ENCODE data around the gene LMX1B.

LMX1B gene

GRCh38 chr9:126588491-126589168 lies 25.1 kb upstream of the LMX1B start:
- no peak for DNase-seq (ENCODE audit: insufficient read length, low spot score)
- FAIRE-seq = no peak
- TF ChIP-seq POLR2A (IDR thresholded peaks at IDR 0.05; ENCODE audit: low read depth, low read length) = no peak

- TF ChIP-seq POLR2A (IDR thresholded peaks at IDR 0.05; ENCODE audit: low read depth, low read length) = no peak
- FAIRE-seq = no peak
- no peak for DNase-seq (ENCODE audit: insufficient read length, low spot score)
Observed at GRCh38 chr9:126589349-126589748, 24.4 kb upstream of the LMX1B start.

- TF ChIP-seq POLR2A (IDR thresholded peaks at IDR 0.05; ENCODE audit: low read depth, low read length) = no peak
- DNase-seq (ENCODE audit: insufficient read length, low spot score) (peak; percentile 68), FAIRE-seq (no peak)
Observed at GRCh38 chr9:126591083-126591482, 22.6 kb upstream of the LMX1B start.

DNA sequence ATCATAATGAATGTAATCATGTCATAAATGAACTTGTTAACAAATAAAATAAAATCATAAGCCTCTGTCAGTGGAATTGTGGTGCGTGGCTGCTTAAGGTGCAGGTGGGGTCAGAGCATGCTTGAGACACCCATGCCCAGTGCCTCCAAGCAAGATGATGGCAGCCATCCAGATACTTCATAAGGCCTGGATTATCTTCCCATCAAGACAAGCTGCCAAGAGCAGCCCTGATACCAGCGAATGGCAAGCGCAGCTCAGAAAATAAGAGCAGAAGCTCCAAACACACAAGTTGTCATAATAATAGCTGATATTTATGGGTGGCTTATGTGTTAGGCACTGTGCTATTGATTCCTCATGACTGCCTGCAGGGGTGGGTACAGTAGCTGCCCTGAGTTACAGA lies 21.8 kb upstream of the LMX1B start:
- no peak for DNase-seq (ENCODE audit: insufficient read length, low spot score)
- TF ChIP-seq POLR2A (IDR thresholded peaks at IDR 0.05; ENCODE audit: low read depth, low read length) = no peak
- no peak for FAIRE-seq

DNA sequence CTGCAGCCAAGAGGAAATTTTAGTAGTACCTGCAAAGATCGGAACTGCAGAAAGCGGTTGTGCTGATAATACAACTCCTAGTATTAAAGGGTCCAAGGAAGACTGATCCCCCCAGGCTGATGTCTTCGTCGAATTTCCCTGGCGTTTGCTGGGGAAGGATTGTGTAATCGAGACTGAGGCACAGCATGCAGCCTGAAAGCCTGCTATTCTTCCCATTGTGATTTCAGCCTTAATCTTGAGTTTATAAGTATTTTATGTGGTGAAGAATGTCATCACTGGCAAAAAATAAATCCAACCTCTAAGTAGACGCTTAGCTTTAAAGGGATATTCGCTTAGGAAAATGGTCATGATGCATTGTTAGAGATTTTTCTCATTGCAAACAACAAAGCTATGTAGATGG lies 21.3 kb upstream of the LMX1B start:
- DNase-seq (ENCODE audit: insufficient read length, low spot score) = no peak
- TF ChIP-seq POLR2A (IDR thresholded peaks at IDR 0.05; ENCODE audit: low read depth, low read length) = no peak
- FAIRE-seq = no peak

GRCh38 chr9:126595982-126596381 lies 17.7 kb upstream of the LMX1B start:
- DNase-seq (ENCODE audit: insufficient read length, low spot score) (no peak), FAIRE-seq (no peak)
- TF ChIP-seq POLR2A (IDR thresholded peaks at IDR 0.05; ENCODE audit: low read depth, low read length) = no peak

- TF ChIP-seq POLR2A (IDR thresholded peaks at IDR 0.05; ENCODE audit: low read depth, low read length) = no peak
- no peak for FAIRE-seq
- DNase-seq (ENCODE audit: insufficient read length, low spot score) = no peak
Observed at GRCh38 chr9:126599047-126599650, 14.6 kb upstream of the LMX1B start.

GRCh38 chr9:126604059-126605055 lies 9.4 kb upstream of the LMX1B start:
- TF ChIP-seq POLR2A (IDR thresholded peaks at IDR 0.05; ENCODE audit: low read depth, low read length) = no peak
- FAIRE-seq (no peak), DNase-seq (ENCODE audit: insufficient read length, low spot score) (no peak)

GRCh38 chr9:126605792-126606482 lies 7.8 kb upstream of the LMX1B start:
- FAIRE-seq (no peak), DNase-seq (ENCODE audit: insufficient read length, low spot score) (no peak)
- TF ChIP-seq POLR2A (IDR thresholded peaks at IDR 0.05; ENCODE audit: low read depth, low read length) = no peak

DNA sequence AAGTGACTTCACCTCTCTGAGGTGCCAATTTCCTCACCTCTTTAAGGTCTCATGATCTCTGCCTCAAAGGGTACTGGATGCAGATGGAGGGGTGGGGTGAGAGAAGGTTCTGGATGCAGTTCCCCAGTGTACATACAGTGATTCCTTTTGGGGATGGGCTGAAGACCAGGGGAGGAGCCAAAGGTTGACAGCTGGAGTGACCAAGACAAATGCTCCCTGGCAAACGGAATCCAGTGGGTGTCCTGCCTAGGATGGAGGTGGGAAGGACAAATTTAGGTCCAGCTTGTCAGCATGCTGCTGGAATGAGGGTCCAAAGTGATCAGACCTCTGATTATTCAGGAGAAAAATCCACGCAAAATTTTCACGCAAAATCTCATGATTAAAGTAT lies 7.3 kb upstream of the LMX1B start:
- TF ChIP-seq POLR2A (IDR thresholded peaks at IDR 0.05; ENCODE audit: low read depth, low read length) = no peak
- no peak for DNase-seq (ENCODE audit: insufficient read length, low spot score)
- FAIRE-seq = no peak

DNA sequence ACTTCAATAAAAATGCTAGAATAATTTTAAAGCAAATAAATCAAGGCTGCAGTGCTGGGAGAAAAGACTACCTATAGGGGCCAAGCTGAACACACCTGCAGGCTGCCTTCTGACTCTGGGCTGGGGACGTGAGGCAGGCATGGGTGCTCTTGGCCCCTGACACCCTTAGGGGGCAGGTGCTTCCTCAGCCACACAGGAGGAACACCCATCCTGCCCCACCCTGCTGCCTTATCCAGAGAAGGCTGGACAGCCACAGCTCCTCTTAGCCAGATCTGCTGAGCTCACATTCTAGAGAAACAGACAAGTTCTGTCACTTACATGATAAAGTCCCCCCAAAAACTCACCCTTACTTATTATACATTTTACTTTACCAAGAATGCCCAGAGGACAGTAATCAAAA lies 6.6 kb upstream of the LMX1B start:
- DNase-seq (ENCODE audit: insufficient read length, low spot score) (no peak), FAIRE-seq (no peak)
- TF ChIP-seq POLR2A (IDR thresholded peaks at IDR 0.05; ENCODE audit: low read depth, low read length) = no peak

GRCh38 chr9:126607731-126608130 lies 6.0 kb upstream of the LMX1B start:
- DNase-seq (ENCODE audit: insufficient read length, low spot score) (no peak), FAIRE-seq (no peak)
- TF ChIP-seq POLR2A (IDR thresholded peaks at IDR 0.05; ENCODE audit: low read depth, low read length) = no peak

DNA sequence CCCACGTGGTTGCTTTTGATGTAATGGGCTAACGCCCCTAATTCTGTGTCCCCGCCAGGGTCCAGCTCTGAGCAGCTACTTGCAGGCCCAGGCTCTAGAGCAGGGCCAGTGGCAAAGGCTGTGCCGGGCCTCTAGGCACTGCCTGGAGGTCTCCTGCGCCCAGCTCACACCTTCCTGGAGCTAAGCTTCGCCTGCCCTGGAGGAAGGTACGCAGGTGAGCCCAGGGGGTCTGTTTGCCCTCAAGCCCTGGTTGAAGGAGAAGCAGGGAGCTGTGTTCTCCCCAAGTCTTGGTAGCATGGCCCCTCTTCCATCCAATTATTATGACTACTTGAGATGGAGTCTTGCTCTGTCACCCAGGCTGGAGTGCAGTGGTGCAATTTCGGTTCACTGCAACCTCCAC lies 5.2 kb upstream of the LMX1B start:
- DNase-seq (ENCODE audit: insufficient read length, low spot score) (no peak), FAIRE-seq (no peak)
- TF ChIP-seq POLR2A (IDR thresholded peaks at IDR 0.05; ENCODE audit: low read depth, low read length) = no peak

GRCh38 chr9:126609191-126609590 lies 4.5 kb upstream of the LMX1B start:
- DNase-seq (ENCODE audit: insufficient read length, low spot score) (no peak), FAIRE-seq (no peak)
- TF ChIP-seq POLR2A (IDR thresholded peaks at IDR 0.05; ENCODE audit: low read depth, low read length) = no peak

Data from H54 (cell line).